22Rv1 (cell line): Measurements from ENCODE around the gene PTGES.

Experiments
- H3K27ac ChIP-seq: fragments of 450-650 bp; 2 replicates; pipeline ENCODE4 v1.5.1; 2017
- ZFX ChIP-seq: fragments of 450-650 bp; IDR thresholded peaks from 2 replicates; pipeline ENCODE4 v1.6.1; 2017; ENCODE audit warnings: antibody characterized with exemption, borderline replicate concordance
- TF ChIP-seq, protein P1 (sequence below): fragments of 450-650 bp; IDR thresholded peaks from 2 replicates; pipeline ENCODE4 v1.5.1; 2017; ENCODE audit warnings: mild to moderate bottlenecking

PTGES gene

DNA sequence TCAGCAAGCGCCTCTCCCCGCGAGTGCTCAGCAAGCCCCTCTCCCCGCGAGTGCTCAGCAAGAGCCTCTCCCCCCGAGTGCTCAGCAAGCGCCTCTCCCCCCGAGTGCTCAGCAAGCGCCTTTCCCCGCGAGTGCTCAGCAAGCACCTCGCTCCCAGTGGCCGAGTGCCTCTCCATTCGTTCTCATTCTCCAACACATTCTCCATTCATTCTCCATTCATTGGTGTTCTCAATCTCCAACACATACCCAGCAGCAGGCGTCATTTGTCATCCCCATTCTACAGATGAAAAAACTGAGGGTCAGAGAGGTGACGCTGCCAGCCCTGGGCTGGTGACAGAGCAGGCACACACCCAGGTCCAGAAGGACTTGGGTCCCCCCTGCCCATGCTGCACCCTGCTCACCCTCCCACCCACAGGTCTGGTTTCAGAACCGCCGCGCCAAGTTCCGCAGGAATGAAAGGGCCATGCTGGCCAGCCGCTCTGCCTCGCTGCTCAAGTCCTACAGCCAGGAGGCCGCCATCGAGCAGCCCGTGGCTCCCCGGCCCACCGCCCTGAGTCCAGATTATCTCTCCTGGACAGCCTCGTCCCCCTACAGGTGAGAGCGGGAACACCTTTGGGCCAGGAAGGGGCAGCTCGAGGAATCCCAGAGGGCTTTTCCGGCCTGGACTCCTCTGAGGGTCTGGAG is 32.5 kb downstream of the PTGES start:
- no peak overlapping the region for H3K27ac ChIP-seq
- no peak for TF ChIP-seq ZFX
- TF ChIP-seq, protein P1, sequence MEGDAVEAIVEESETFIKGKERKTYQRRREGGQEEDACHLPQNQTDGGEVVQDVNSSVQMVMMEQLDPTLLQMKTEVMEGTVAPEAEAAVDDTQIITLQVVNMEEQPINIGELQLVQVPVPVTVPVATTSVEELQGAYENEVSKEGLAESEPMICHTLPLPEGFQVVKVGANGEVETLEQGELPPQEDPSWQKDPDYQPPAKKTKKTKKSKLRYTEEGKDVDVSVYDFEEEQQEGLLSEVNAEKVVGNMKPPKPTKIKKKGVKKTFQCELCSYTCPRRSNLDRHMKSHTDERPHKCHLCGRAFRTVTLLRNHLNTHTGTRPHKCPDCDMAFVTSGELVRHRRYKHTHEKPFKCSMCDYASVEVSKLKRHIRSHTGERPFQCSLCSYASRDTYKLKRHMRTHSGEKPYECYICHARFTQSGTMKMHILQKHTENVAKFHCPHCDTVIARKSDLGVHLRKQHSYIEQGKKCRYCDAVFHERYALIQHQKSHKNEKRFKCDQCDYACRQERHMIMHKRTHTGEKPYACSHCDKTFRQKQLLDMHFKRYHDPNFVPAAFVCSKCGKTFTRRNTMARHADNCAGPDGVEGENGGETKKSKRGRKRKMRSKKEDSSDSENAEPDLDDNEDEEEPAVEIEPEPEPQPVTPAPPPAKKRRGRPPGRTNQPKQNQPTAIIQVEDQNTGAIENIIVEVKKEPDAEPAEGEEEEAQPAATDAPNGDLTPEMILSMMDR: peak; percentile 61

DNA sequence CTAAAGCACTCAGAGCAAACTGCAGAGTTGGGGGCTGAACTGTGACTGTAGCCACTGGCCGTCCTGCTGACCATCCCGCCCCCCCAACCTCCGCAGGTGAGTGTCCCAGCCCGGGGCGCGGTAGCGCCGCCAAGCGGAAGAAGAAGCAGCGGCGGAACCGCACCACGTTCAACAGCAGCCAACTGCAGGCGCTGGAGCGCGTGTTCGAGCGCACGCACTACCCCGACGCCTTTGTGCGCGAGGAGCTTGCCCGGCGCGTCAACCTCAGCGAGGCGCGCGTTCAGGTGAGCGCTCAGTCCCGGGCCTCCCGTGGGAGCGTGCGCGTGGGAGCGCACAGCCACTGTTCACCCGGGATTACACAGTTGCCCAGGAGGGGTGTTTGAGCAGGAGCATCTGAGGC is 33.7 kb downstream of the PTGES start:
- TF ChIP-seq ZFX: no peak
- TF ChIP-seq, protein P1: peak; percentile 52
- no peak overlapping the region for H3K27ac ChIP-seq

DNA sequence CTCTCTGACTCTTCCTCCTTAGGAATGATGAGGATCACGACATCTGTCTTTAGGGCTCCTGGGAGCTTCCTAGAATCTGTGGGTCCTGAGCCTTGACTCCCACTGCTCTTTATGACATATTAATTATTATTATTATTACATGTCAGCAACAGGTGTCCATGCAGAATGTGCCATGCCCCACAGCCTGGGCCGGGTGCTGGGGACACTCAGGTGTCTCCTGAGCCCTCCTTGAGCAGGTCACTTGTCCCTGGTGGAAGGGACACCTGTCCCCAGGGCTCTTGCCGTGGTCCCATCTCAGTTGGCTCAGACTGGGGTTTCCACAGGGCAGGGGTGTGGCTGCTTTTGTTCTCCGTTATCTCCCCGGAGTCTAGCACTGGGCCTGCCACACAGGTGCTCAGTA is 34.2 kb downstream of the PTGES start:
- no peak for TF ChIP-seq ZFX
- TF ChIP-seq, protein P1: no peak
- no peak overlapping the region for H3K27ac ChIP-seq

DNA sequence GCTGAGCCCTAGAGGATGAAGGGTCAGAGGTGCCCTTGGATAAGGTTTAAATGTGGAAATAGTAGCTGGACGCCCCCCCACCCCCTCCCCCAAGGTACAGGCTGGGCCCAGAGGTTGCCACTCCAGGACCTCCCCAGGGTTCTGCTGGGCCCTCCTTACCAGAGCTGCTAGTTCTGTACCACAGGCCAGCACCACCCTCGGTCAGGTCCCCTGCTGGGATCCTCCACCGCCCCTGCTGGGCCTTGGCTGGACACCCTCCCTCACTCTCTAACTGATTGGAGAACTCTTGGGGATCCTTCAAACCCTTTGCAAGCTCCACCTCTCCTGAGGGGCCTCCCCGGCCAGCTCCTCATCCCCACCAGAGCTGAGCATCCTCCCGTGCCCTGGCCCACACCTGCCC is 34.9 kb downstream of the PTGES start:
- H3K27ac ChIP-seq: no peak overlapping the region

DNA sequence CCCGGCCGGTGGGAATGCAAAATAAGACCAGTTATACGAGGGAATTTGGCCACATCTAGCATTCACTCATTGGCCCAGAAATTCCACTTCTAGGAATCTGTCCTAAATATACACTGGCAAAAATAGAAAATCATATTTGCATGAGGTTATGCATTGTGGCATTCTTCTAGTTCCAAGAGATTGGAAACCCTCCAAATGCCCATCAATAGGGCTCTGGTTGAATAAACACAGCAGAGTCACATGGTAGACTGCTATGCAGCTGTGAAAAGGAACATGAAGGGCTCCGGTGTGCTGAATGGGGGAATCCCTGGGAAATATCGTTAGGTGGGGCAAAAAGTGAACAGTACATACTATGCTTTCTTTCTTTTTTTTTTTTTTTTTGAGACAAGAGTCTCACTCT is 36.8 kb downstream of the PTGES start:
- TF ChIP-seq ZFX: no peak
- TF ChIP-seq, protein P1: no peak
- no peak overlapping the region for H3K27ac ChIP-seq

More for the DNA sequence above, 34.9 kb downstream of the PTGES start:
- TF ChIP-seq, protein P1: no peak
- no peak for TF ChIP-seq ZFX

DNA sequence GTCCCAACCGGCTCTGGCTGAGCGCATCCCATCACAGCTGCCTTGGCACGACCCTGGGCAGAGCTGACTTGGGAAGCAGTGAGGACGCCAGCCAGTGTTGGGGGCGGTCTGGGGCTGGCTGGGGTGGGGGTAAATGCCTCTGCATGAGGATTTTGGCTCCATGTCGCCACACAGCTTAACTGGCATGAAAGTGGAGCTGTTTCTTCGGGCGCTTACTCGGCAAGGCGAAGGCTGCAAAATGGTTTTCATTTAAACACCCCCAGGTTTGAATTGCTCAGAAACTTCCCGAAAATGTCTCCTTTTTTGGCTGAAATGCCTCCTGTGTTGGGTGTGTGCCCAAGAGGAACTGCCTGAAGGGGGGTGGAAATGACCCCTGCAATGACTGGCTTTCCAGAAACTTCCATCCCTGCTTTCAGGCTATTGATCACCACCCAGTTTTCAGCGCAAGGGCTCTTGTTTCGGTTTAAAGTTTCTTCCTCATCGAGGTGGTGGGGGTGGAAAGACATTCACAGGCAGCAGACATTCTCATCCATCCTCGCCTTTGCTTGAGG is 38.3 kb downstream of the PTGES start:
- TF ChIP-seq, protein P1: no peak
- no peak for TF ChIP-seq ZFX
- H3K27ac ChIP-seq: no peak overlapping the region

DNA sequence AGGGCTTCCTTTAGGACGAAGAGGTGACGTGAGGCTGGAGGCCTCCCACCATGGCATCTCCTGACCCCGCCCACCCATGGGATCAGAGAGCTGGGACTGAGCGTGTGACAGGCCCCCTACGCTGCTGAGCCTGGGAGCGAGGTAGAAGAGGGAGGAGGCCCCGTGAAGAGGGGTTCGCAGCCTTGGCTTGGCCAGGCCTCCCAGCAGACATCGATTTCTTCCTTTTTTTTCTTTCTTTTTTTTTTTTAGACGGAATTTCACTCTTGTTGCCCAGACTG is 39.5 kb downstream of the PTGES start:
- no peak for TF ChIP-seq ZFX
- TF ChIP-seq, protein P1: no peak

More for the DNA sequence above, 39.5 kb downstream of the PTGES start:
- no peak overlapping the region for H3K27ac ChIP-seq
